ENCODE measurements around the gene POLE2.
A peak's percentile ranks its signal among the peaks of the same experiment; 100 is the strongest.
"Not testable (repeated sequence)": the region's sequence is repeated elsewhere in the genome, so short reads cannot be mapped to it uniquely, and the experiment has no call there.

POLE2 gene

DNA sequence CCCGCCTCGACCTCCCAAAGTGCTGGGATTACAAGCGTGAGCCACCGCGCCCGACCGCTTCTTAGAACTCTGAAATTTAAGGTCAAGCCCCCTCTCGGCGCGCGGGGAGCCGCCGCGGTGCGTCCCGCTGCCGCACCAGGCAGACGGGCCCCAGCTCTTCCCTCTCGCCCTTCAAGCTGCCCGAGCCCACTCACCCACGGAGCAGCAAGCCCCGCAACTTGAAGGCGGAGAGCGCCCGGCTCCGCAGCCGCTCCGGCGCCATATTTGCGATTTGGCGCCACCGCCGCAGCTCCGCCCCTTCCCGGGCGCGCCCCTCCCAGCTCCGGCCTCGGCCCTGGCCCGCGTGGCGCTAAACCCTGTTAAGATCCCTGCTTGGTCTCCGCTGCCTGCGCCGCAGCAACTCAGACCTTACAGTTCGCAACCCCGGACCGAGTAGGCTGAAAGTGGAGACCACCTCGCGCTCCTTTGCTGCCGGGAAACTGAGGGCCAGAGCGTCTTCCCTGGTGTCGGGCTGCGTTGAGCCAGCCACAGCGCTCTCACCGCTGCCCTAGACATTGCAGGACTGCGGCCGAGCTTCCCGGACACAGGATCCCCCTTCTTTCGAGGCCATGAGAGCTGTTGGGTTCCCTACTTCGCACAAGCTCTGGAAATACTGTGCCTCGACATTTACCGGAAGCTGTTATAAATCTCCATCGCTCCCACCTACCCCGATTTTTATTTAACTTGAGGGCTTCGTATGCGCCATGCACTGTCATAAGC lies at the start of gene POLE2:
Gene POLE2 (minus strand): TSS at position 273 of the 759 bp plus-strand sequence. CDS start 11 bp downstream, at position 262.
- peak; percentile 54 for DNase-seq (ENCODE audit: insufficient read length, low spot score)

DNA sequence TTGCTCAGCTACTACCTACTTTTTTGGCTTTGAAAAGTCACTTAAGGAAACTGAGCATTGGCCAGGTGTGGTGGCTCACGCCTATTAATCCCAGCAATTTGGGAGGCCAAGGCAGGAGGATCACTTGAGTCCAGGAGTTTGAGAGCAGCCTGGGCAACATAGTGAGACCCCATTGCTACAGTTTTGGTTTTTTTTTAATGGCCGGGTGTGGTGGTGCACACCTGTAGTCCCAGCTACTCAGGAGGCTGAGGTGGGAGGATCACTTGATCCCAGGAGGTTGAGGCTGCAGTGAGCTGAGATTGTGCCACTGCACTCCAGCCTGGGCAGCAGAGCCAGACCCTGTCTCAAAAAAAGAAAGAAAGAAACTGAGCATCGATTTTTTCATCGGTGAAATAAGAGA lies 47.7 kb upstream of the POLE2 start:
- FAIRE-seq; DNase-seq (ENCODE audit: insufficient read length, low spot score): not testable (repeated sequence)

More for the DNA sequence above, at the start of gene POLE2:
- TF ChIP-seq, protein P1, sequence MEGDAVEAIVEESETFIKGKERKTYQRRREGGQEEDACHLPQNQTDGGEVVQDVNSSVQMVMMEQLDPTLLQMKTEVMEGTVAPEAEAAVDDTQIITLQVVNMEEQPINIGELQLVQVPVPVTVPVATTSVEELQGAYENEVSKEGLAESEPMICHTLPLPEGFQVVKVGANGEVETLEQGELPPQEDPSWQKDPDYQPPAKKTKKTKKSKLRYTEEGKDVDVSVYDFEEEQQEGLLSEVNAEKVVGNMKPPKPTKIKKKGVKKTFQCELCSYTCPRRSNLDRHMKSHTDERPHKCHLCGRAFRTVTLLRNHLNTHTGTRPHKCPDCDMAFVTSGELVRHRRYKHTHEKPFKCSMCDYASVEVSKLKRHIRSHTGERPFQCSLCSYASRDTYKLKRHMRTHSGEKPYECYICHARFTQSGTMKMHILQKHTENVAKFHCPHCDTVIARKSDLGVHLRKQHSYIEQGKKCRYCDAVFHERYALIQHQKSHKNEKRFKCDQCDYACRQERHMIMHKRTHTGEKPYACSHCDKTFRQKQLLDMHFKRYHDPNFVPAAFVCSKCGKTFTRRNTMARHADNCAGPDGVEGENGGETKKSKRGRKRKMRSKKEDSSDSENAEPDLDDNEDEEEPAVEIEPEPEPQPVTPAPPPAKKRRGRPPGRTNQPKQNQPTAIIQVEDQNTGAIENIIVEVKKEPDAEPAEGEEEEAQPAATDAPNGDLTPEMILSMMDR (IDR thresholded peaks at IDR 0.05; ENCODE audit: insufficient read depth, missing control alignments), result no peak
- FAIRE-seq, result no peak

DNA sequence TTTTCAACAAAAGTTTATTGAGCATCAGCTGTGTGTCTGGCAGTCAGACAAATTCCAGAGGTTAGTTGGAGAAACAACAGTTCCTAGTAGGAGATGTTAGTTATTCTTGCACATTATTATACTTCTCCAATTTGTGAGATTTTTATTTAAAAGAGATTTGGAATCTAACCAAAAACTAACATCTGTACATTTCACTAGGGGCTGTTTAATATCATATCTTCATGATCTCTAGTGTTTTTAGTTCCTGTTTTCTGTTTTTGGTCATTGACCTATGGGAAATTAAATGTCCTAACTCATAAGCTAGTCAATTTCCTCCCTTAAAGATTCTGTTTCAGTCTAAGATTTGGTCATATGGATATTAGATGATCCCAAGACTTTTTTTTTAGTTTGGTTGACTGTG lies 45.8 kb upstream of the POLE2 start:
- TF ChIP-seq, protein P1 (IDR thresholded peaks at IDR 0.05; ENCODE audit: insufficient read depth, missing control alignments), result no peak
- DNase-seq (ENCODE audit: insufficient read length, low spot score), result no peak
- FAIRE-seq, result no peak

- FAIRE-seq, result no peak
- DNase-seq (ENCODE audit: insufficient read length, low spot score), result no peak
- TF ChIP-seq, protein P1 (IDR thresholded peaks at IDR 0.05; ENCODE audit: insufficient read depth, missing control alignments), result no peak
Observed at GRCh38 chr14:49732896-49733295, 44.9 kb upstream of the POLE2 start.

DNA sequence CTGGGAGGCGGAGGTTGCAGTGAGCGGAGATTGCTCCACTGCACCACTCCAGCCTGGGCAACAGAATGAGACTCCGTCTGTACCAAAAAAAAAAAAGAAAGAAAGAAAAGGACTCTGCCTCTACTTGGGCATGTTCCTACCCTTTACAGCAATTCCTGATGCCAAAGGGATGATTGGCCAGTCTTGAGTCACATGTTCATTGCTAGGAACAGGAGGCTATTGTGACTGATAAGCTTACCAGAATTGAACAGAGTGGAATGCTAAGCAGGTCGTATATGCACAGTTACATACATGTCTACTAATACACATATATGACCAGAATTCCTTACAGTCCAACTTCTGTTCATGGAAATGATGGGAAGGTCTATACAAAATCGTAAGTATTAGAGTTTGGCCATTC lies 39.2 kb upstream of the POLE2 start:
- TF ChIP-seq, protein P1 (IDR thresholded peaks at IDR 0.05; ENCODE audit: insufficient read depth, missing control alignments), result no peak
- FAIRE-seq, result no peak

DNA sequence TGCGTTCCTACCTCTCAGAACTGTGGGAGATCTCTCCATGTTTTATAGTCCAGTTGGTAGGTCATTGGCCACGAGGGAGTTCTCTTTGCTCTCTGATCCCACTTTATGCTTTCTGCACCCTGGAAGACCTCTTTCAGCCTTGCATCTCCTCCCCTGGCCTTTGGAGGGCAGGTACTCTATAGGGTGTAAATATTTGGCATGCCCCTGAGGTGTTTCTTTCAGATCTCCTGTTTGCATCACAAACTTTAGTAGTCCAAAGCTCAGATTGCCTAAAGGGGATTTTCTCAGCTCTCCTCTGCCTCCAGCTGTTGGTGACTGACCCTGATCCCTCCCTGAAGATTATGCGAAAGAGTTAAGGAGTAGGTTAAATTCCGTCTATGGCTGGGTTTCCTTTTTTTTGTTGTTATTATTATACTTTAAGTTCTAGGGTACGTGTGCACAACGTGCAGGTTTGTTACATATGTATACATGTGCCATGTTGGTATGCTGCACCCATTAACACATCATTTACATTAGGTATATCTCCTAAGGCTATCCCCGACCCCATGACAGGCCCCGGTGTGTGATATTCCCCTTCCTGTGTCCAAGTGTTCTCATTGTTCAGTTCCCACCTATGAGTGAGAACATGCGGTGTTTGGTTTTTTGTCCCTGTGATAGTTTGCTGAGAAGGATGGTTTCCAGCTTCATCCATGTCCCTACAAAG lies 33.9 kb upstream of the POLE2 start:
- DNase-seq (ENCODE audit: insufficient read length, low spot score); FAIRE-seq: not testable (repeated sequence)

More for the DNA sequence above, 39.2 kb upstream of the POLE2 start:
- no peak for DNase-seq (ENCODE audit: insufficient read length, low spot score)

- TF ChIP-seq, protein P1 (IDR thresholded peaks at IDR 0.05; ENCODE audit: insufficient read depth, missing control alignments), result no peak
- FAIRE-seq (no peak), DNase-seq (ENCODE audit: insufficient read length, low spot score) (no peak)
Observed at GRCh38 chr14:49720744-49721143, 32.7 kb upstream of the POLE2 start.

GRCh38 chr14:49710993-49711392 lies 23.0 kb upstream of the POLE2 start:
- FAIRE-seq; DNase-seq (ENCODE audit: insufficient read length, low spot score): not testable (repeated sequence)

- not testable (repeated sequence) for FAIRE-seq
Observed at GRCh38 chr14:49704471-49704870, 16.5 kb upstream of the POLE2 start.

More at GRCh38 chr14:49704471-49704870, 16.5 kb upstream of the POLE2 start:
- not testable (repeated sequence) for DNase-seq (ENCODE audit: insufficient read length, low spot score)
